H1 (cell line): ENCODE results near the gene CACNA1G. TPM values are rescaled to one million over a fixed set of nuclear protein-coding genes. Genes with fewer than 3 reads are reported as not detected.

ENCODE experiments used
- CTCF ChIA-PET: fragments of 300-600 bp; sonication (Branson Sonifier 250); formaldehyde crosslinking; loops from one replicate; lab custom pipeline; 2021; ENCODE audit not compliant: partially characterized antibody; lab: Charles Lee
- POLR2A ChIA-PET: fragments of 300-600 bp; sonication (Branson Sonifier 250); formaldehyde crosslinking; loops from one replicate; lab custom pipeline; 2021; ENCODE audit warnings: inconsistent platforms; ENCODE audit not compliant: partially characterized antibody; lab: Charles Lee
- DNase-seq, 2 experiments: peaks; one replicate each; pipeline versions ENCODE4 v3.0.0 to v3.0.0-alpha.2; 2010 to 2022; ENCODE audit warnings: low spot score in 2 of 2, low read depth in 1 of 2, mixed read lengths in 1 of 2
- FAIRE-seq: peaks from 2 replicates; lab custom pipeline; 2011; peaks lifted over from hg19 to GRCh38; lab: Jason Lieb, UNC
- H2AFZ ChIP-seq: 2 replicates; pipeline ENCODE4 v1.8.1; 2012; ENCODE audit warnings: low read length, inconsistent platforms
- H2AK5ac ChIP-seq: 2 replicates; pipeline ENCODE4 v1.6.1; 2013; ENCODE audit warnings: low read depth, low read length
- H2BK120ac ChIP-seq: replicated peaks from 2 replicates; pipeline ENCODE3; 2013; ENCODE audit warnings: low read depth, low read length, inconsistent platforms
- H2BK12ac ChIP-seq: 2 replicates; pipeline ENCODE4 v1.6.1; 2013; ENCODE audit warnings: low read depth, low read length
- H2BK15ac ChIP-seq: 2 replicates; pipeline ENCODE4 v1.6.1; 2013; ENCODE audit warnings: low read length
- H2BK20ac ChIP-seq: 2 replicates; pipeline ENCODE4 v1.6.1; 2013; ENCODE audit warnings: low read length
- H2BK5ac ChIP-seq: 2 replicates; pipeline ENCODE4 v1.6.1; 2013; ENCODE audit warnings: low read depth, low read length
- H3K14ac ChIP-seq: 2 replicates; pipeline ENCODE4 v1.6.1; 2013; ENCODE audit warnings: inconsistent platforms; ENCODE audit not compliant: insufficient read length
- H3K18ac ChIP-seq: 2 replicates; pipeline ENCODE4 v1.6.1; 2013; ENCODE audit warnings: low read length; ENCODE audit errors: extremely low read depth
- H3K23ac ChIP-seq: 2 replicates; pipeline ENCODE4 v1.6.1; 2013; ENCODE audit warnings: inconsistent platforms; ENCODE audit not compliant: insufficient read length
- H3K23me2 ChIP-seq: 2 replicates; pipeline ENCODE4 v1.6.1; 2013; ENCODE audit warnings: low read depth, low read length
- H3K27ac ChIP-seq: 2 replicates; pipeline ENCODE4 v1.6.1; 2011; ENCODE audit warnings: low read depth, low read length, inconsistent platforms
- H3K27me3 ChIP-seq, 4 experiments: replicated peaks in 1 of 4; 1 replicate in 1 of 4; 2 replicates in 3 of 4; pipeline versions ENCODE4 v1.6.1 to v1.8.1; 2011 to 2013; ENCODE audit warnings: low read length in 3 of 4, mild to moderate bottlenecking in 3 of 4, inconsistent platforms in 2 of 4, mixed read lengths in 2 of 4, moderate library complexity in 1 of 4; ENCODE audit not compliant: control insufficient read depth in 3 of 4, insufficient read depth in 3 of 4; ENCODE audit errors: extremely low read depth in 1 of 4
- H3K36me3 ChIP-seq, 4 experiments: 2 replicates each; pipeline versions ENCODE4 v1.6.1 to v1.8.1; 2011 to 2013; ENCODE audit warnings: mild to moderate bottlenecking in 4 of 4, low read length in 3 of 4, moderate library complexity in 2 of 4, control low read depth in 1 of 4, inconsistent platforms in 1 of 4; ENCODE audit not compliant: insufficient read depth in 4 of 4, control insufficient read depth in 2 of 4
- H3K4ac ChIP-seq: replicated peaks from 2 replicates; pipeline ENCODE3; 2013; ENCODE audit warnings: low read length, low read depth, mixed read lengths, inconsistent platforms; ENCODE audit not compliant: insufficient read length
- H3K4me1 ChIP-seq, 4 experiments: replicated peaks in 1 of 4; 1 replicate in 1 of 4; 2 replicates in 3 of 4; pipeline versions ENCODE4 v1.6.1 to v1.8.1; 2011 to 2013; ENCODE audit warnings: low read length in 3 of 4, inconsistent platforms in 2 of 4, mixed read lengths in 1 of 4; ENCODE audit not compliant: insufficient read depth in 4 of 4, control insufficient read depth in 3 of 4
- H3K4me2 ChIP-seq, 2 experiments: 2 replicates each; pipeline versions ENCODE4 v1.6.1 to v1.8.1; 2011 to 2013; ENCODE audit warnings: low read depth in 2 of 2, low read length in 2 of 2, control low read depth in 1 of 2, inconsistent platforms in 1 of 2, mild to moderate bottlenecking in 1 of 2; ENCODE audit not compliant: insufficient read depth in 1 of 2
- H3K4me3 ChIP-seq, 4 experiments: fragments of 200-600, 300-600 bp in 1 of 4; sonication (generic), shearing (Covaris generic), sonication (Bioruptor Twin) in 1 of 4; 2 replicates each; pipeline versions ENCODE4 v1.5.1 to v1.8.1; 2011 to 2016; ENCODE audit warnings: low read length in 4 of 4, low read depth in 3 of 4, control low read depth in 2 of 4, inconsistent platforms in 2 of 4, mild to moderate bottlenecking in 2 of 4, mixed read lengths in 1 of 4, moderate library complexity in 1 of 4; ENCODE audit not compliant: insufficient read depth in 2 of 4; ENCODE audit errors: extremely low read depth in 1 of 4
- H3K56ac ChIP-seq: replicated peaks from 2 replicates; pipeline ENCODE3; 2013; ENCODE audit warnings: low read depth, mild to moderate bottlenecking, mixed read lengths, low read length, inconsistent platforms; ENCODE audit not compliant: insufficient read length
- H3K79me1 ChIP-seq: 2 replicates; pipeline ENCODE4 v1.6.1; 2013; ENCODE audit warnings: low read depth, low read length, control low read depth
- H3K79me2 ChIP-seq, 2 experiments: 2 replicates each; pipeline versions ENCODE4 v1.6.1 to v1.8.1; 2012 to 2013; ENCODE audit warnings: low read length in 2 of 2, mild to moderate bottlenecking in 2 of 2, inconsistent platforms in 1 of 2; ENCODE audit not compliant: insufficient read depth in 2 of 2, control insufficient read depth in 1 of 2
- H3K9ac ChIP-seq, 4 experiments: replicated peaks in 1 of 4; 1 replicate in 1 of 4; 2 replicates in 3 of 4; pipeline versions ENCODE4 v1.6.1 to v1.8.1; 2011 to 2013; ENCODE audit warnings: low read depth in 3 of 4, low read length in 3 of 4, control low read depth in 2 of 4, mild to moderate bottlenecking in 2 of 4, moderate library complexity in 2 of 4, inconsistent platforms in 1 of 4; ENCODE audit errors: extremely low read depth in 1 of 4
- H3K9me3 ChIP-seq, 2 experiments: 2 replicates each; pipeline versions ENCODE4 v1.6.1 to v1.8.1; 2012 to 2013; ENCODE audit warnings: mild to moderate bottlenecking in 2 of 2, moderate library complexity in 2 of 2, control low read depth in 1 of 2, inconsistent platforms in 1 of 2, low read depth in 1 of 2, low read length in 1 of 2, mixed read lengths in 1 of 2; ENCODE audit not compliant: insufficient read depth in 2 of 2
- H4K20me1 ChIP-seq, 2 experiments: replicated peaks in 1 of 2; 2 replicates each; pipeline versions ENCODE3 to v1.8.1; 2011 to 2013; ENCODE audit warnings: inconsistent platforms in 2 of 2, low read length in 2 of 2, mild to moderate bottlenecking in 1 of 2; ENCODE audit not compliant: insufficient read depth in 2 of 2, control insufficient read depth in 1 of 2
- H4K5ac ChIP-seq: 2 replicates; pipeline ENCODE4 v1.6.1; 2013; ENCODE audit warnings: low read length, low read depth, mixed read lengths, inconsistent platforms; ENCODE audit not compliant: insufficient read length
- H4K8ac ChIP-seq: 2 replicates; pipeline ENCODE4 v1.8.0; 2013; ENCODE audit warnings: mild to moderate bottlenecking, moderate library complexity, low read length, inconsistent platforms; ENCODE audit not compliant: insufficient read depth; ENCODE audit errors: extremely low read depth
- H4K91ac ChIP-seq: replicated peaks from 2 replicates; pipeline ENCODE3; 2013; ENCODE audit warnings: low read length, mixed read lengths, inconsistent platforms; ENCODE audit not compliant: insufficient read length
- MAX ChIP-seq: IDR thresholded peaks from 2 replicates; pipeline ENCODE4 v1.6.1; 2012; ENCODE audit warnings: inconsistent platforms
- SUZ12 ChIP-seq: fragments of 200-600 bp; sonication (generic); IDR thresholded peaks from 2 replicates; pipeline ENCODE4 v1.6.1; 2012; ENCODE audit warnings: mild to moderate bottlenecking, inconsistent platforms, low read length, moderate library complexity, mixed read lengths
- TBP ChIP-seq: IDR thresholded peaks from 2 replicates; pipeline ENCODE4 v1.6.1; 2011; ENCODE audit warnings: low read depth, low read length, improper control_type of control experiment
- WGBS, 2 experiments: shearing (Covaris generic) in 1 of 2; methylation state at CpG; one replicate each; pipeline versions ENCODE4 v1.1.6 to v1.1.7; 2013 to 2015; ENCODE audit warnings: low lambda C conversion rate in 2 of 2, mixed read lengths in 2 of 2, inconsistent platforms in 1 of 2, low coverage in 1 of 2, missing lambda C conversion rate in 1 of 2; ENCODE audit not compliant: insufficient replicate concordance in 2 of 2, insufficient coverage in 1 of 2, insufficient read length in 1 of 2; ENCODE audit errors: extremely low coverage in 1 of 2, missing lambda C conversion rate in 1 of 2; 5-methylcytosine and 5-hydroxymethylcytosine counted together
- polyA plus RNA-seq, 7 experiments: library from polyadenylated mRNA; depleted of rRNA in 3 of 7; stranded (reverse) in 5 of 7; unstranded in 2 of 7; fragments of >200 nt in 5 of 7; fragments of 200-250 nt in 2 of 7; gene quantifications; 1 replicate in 5 of 7; 2 replicates in 1 of 7; 4 replicates in 1 of 7; pipeline versions ENCODE4 v1.2.1 to v1.2.3, GENCODE V29; 2011 to 2013; ENCODE audit warnings: missing spikeins in 2 of 7, mixed read lengths in 2 of 7
- total RNA-seq: library from RNA; stranded (reverse); fragmentation: NEBNext Ultra II Directional; extraction: Animal tissue kit (Norgen Biotek cat#: 25700); gene quantifications from 2 replicates; pipeline ENCODE4 v1.2.1, GENCODE V29; 2021

Gene CACNA1G
- total and polyA plus RNA-seq, 2 of the 8 experiments (the other 6 are each of a cell fraction or from before 2014, with no cell fraction given): 2.9 to 4.9 TPM

GRCh38 chr17:50666316-50666715 is 105.8 kb downstream of the CACNA1G start:
- WGBS, 2 experiments: 95% methylated on average over 8 of the region's 8 CpGs; no CpG with 5 or more reads in 1 of the 2 experiments
- H2BK12ac ChIP-seq: no peak overlapping the region
- H3K23me2 ChIP-seq: no peaks in the 10 kb centered on the region
- H2BK120ac ChIP-seq: no peak overlapping the region
- no peak overlapping the region for H4K91ac ChIP-seq
- no peak overlapping the region for H3K4me3 ChIP-seq
- ChIA-PET CTCF (interaction anchor here (0.6 to 10.0 kb wide), 10 partner anchors 12 to 126 kb away, joined by 3 to 96 read pairs (median 4); no protein-coding TSS in a partner anchor), POLR2A (no interaction called here)
- H4K5ac ChIP-seq: no peak overlapping the region
- no peaks in the 10 kb centered on the region for H3K79me1 ChIP-seq
- no peak overlapping the region for H2AK5ac ChIP-seq
- no peak overlapping the region for H2AFZ ChIP-seq
- no peak overlapping the region for H3K9ac ChIP-seq
- no peak for DNase-seq
- H3K9me3 ChIP-seq: no peaks in the 10 kb centered on the region
- no peak overlapping the region for H3K4ac ChIP-seq
- no peaks in the 10 kb centered on the region for H3K79me2 ChIP-seq
- no peak overlapping the region for H3K27ac ChIP-seq
- no peak overlapping the region for H3K4me2 ChIP-seq
- no peaks in the 10 kb centered on the region for H3K36me3 ChIP-seq
- FAIRE-seq: no peak
- H2BK5ac ChIP-seq: no peak overlapping the region
- no peak overlapping the region for H3K14ac ChIP-seq
- H3K4me1 ChIP-seq: peaks cover 4 to 16% (median 10%) of the 10 kb centered on the region in 4 experiments
- H4K8ac ChIP-seq: no peak overlapping the region
- no peak overlapping the region for H3K56ac ChIP-seq
- H3K18ac ChIP-seq: no peak overlapping the region
- no peak overlapping the region for H2BK20ac ChIP-seq
- no peak overlapping the region for H2BK15ac ChIP-seq
- H4K20me1 ChIP-seq: no peaks in the 10 kb centered on the region
- H3K23ac ChIP-seq: no peak overlapping the region
- H3K27me3 ChIP-seq: no peaks in the 10 kb centered on the region
- TF ChIP-seq SUZ12 (no peak), TBP (no peak), MAX (no peak)
